Vagina (tissue), 2 donors: ENCODE results near the gene ACP7.

Experiments
- POLR2A ChIP-seq, 2 donors: fragments of 450-650 bp; IDR thresholded peaks; one replicate each; pipeline ENCODE4 v1.6.1; 2017; ENCODE audit warnings: antibody characterized with exemption in 2 of 2, mild to moderate bottlenecking in 2 of 2, moderate library complexity in 2 of 2
- POLR2AphosphoS5 ChIP-seq, 2 donors: sonication (generic); formaldehyde crosslinking; IDR thresholded peaks; one replicate each; pipeline ENCODE4 v1.9.0; 2017; ENCODE audit warnings: antibody characterized with exemption in 2 of 2, mild to moderate bottlenecking in 2 of 2, low read depth in 1 of 2; ENCODE audit not compliant: insufficient read depth in 1 of 2

GRCh38 chr19:39074942-39075341 lies 9.2 kb upstream of the ACP7 start:
- TF ChIP-seq POLR2A (IDR thresholded peaks at IDR 0.05) (no peak), POLR2AphosphoS5 (IDR thresholded peaks at IDR 0.05; ENCODE audit: insufficient read depth in 1 of 2, low read depth in 1 of 2) (no peak)
